H4 (cell line): Measurements from ENCODE around the gene MRFAP1L1. TPM values are rescaled to one million over a fixed set of nuclear protein-coding genes. Genes with fewer than 3 reads are reported as not detected.
"Not testable (repeated sequence)": the region's sequence is repeated elsewhere in the genome, so short reads cannot be mapped to it uniquely, and the experiment has no call there.

Experiments used
- DNase-seq: peaks from one replicate; pipeline ENCODE4 v3.0.0-alpha.2; 2015; ENCODE audit warnings: low spot score
- total RNA-seq: library from RNA; depleted of rRNA; stranded (reverse); fragments of >200 nt; shearing (Covaris generic); gene quantifications from 2 replicates; pipeline ENCODE4 v1.2.3, GENCODE V29; 2014

The MRFAP1L1 gene
- total RNA-seq, 1 experiment from 2014 or later, result 118 TPM

- no peak for DNase-seq
Observed at GRCh38 chr4:6734165-6734786, 24.6 kb upstream of the MRFAP1L1 start.

- DNase-seq, result no peak
Observed at GRCh38 chr4:6733358-6734164, 23.9 kb upstream of the MRFAP1L1 start.

- DNase-seq, result peak; percentile 91
Observed at GRCh38 chr4:6732441-6733357, 23.0 kb upstream of the MRFAP1L1 start.

GRCh38 chr4:6731780-6732179 is 22.1 kb upstream of the MRFAP1L1 start:
- DNase-seq, result no peak

- DNase-seq, result no peak
Observed at GRCh38 chr4:6731318-6731675, 21.6 kb upstream of the MRFAP1L1 start.

GRCh38 chr4:6730603-6731317 is 21.1 kb upstream of the MRFAP1L1 start:
- DNase-seq, result no peak

GRCh38 chr4:6728320-6729029 is 18.8 kb upstream of the MRFAP1L1 start:
- DNase-seq, result no peak

GRCh38 chr4:6727943-6728250 is 18.2 kb upstream of the MRFAP1L1 start:
- DNase-seq, result no peak

- DNase-seq, result no peak
Observed at GRCh38 chr4:6727081-6727942, 17.6 kb upstream of the MRFAP1L1 start.

GRCh38 chr4:6725427-6725961 is 15.8 kb upstream of the MRFAP1L1 start:
- not testable (repeated sequence) for DNase-seq

GRCh38 chr4:6724421-6725111 is 14.9 kb upstream of the MRFAP1L1 start:
- no peak for DNase-seq

GRCh38 chr4:6723851-6724250 is 14.2 kb upstream of the MRFAP1L1 start:
- DNase-seq, result no peak

- DNase-seq, result no peak
Observed at GRCh38 chr4:6722891-6723290, 13.2 kb upstream of the MRFAP1L1 start.

GRCh38 chr4:6721121-6721520 is 11.5 kb upstream of the MRFAP1L1 start:
- no peak for DNase-seq

- DNase-seq, result peak; percentile 69
Observed at GRCh38 chr4:6720202-6720699, 10.6 kb upstream of the MRFAP1L1 start.

GRCh38 chr4:6719611-6720179 is 10.0 kb upstream of the MRFAP1L1 start:
- no peak for DNase-seq

GRCh38 chr4:6718932-6719610 is 9.4 kb upstream of the MRFAP1L1 start:
- no peak for DNase-seq

- DNase-seq, result no peak
Observed at GRCh38 chr4:6716958-6717655, 7.4 kb upstream of the MRFAP1L1 start.
